MCF 10A (cell line): ENCODE results near the gene POLA1. TPM values are rescaled to one million over a fixed set of nuclear protein-coding genes. Genes with fewer than 3 reads are reported as not detected.

ENCODE experiments used
- BruUV-seq: library from RNA; stranded (reverse); fragments of 400-500 nt; replicated peaks from 2 replicates; lab custom pipeline; 2021; lab: Mats Ljungman, UMichigan
- CTCF ChIA-PET: fragments of 300-600 bp; sonication (Branson Sonifier 250); formaldehyde crosslinking; extraction: SDS; loops from one replicate; lab custom pipeline; 2021; ENCODE audit warnings: antibody characterized with exemption, inconsistent platforms; lab: Yijun Ruan, JAX
- POLR2A ChIA-PET: fragments of 300-600, 350-650 bp; sonication (Branson Sonifier 250); formaldehyde crosslinking; extraction: SDS; loops from one replicate; lab custom pipeline; 2020; ENCODE audit warnings: antibody characterized with exemption, inconsistent platforms; lab: Yijun Ruan, JAX
- DNase-seq: peaks from one replicate; pipeline ENCODE4 v3.0.0-alpha.2; 2018; ENCODE audit not compliant: unreplicated experiment
- H3K27ac Mint-ChIP-seq: one replicate; pipeline ENCODE4 v1.8.0; 2022; ENCODE audit warnings: mild to moderate bottlenecking, low read depth, mixed read lengths; ENCODE audit not compliant: unreplicated experiment
- H3K27me3 Mint-ChIP-seq: one replicate; pipeline ENCODE4 v1.8.0; 2022; ENCODE audit warnings: mixed read lengths; ENCODE audit not compliant: insufficient read depth, unreplicated experiment
- H3K36me3 Mint-ChIP-seq: one replicate; pipeline ENCODE4 v1.8.0; 2022; ENCODE audit warnings: mild to moderate bottlenecking, moderate library complexity, mixed read lengths; ENCODE audit not compliant: insufficient read depth, unreplicated experiment
- H3K4me1 Mint-ChIP-seq: one replicate; pipeline ENCODE4 v1.8.0; 2022; ENCODE audit warnings: mixed read lengths; ENCODE audit not compliant: insufficient read depth, unreplicated experiment
- H3K4me3 Mint-ChIP-seq: one replicate; pipeline ENCODE4 v1.8.0; 2022; ENCODE audit warnings: mild to moderate bottlenecking, moderate library complexity, mixed read lengths; ENCODE audit not compliant: unreplicated experiment
- H3K9me3 Mint-ChIP-seq: one replicate; pipeline ENCODE4 v1.8.0; 2022; ENCODE audit warnings: mixed read lengths; ENCODE audit not compliant: unreplicated experiment
- CTCF ChIP-seq: fragments of 200-600 bp; IDR thresholded peaks from one replicate; pipeline ENCODE4 v1.8.0; 2022; ENCODE audit warnings: antibody characterized with exemption, mild to moderate bottlenecking; ENCODE audit not compliant: unreplicated experiment
- intact Hi-C: fragments of 100-400 bp; cut with micrococcal nuclease; formaldehyde crosslinking; loops from 2 replicates; pipeline ENCODE4 v1.14.1; 2022
- total RNA-seq: library from RNA; stranded (reverse); gene quantifications from 2 replicates; pipeline ENCODE4 v1.2.3, GENCODE V29; 2022

Gene POLA1
- total RNA-seq, 1 experiment from 2014 or later, result 9.8 TPM

- DNase-seq, result no peak
- ChIA-PET POLR2A (no interaction called here), CTCF (no interaction called here)
- Mint-ChIP-seq H3K27me3 (peaks cover 58% of the 10 kb centered on the region), H3K4me1 (no peaks in the 10 kb centered on the region), H3K9me3 (no peaks in the 10 kb centered on the region), H3K36me3 (peaks cover 7% of the 10 kb centered on the region), H3K27ac (no peak overlapping the region), H3K4me3 (no peak overlapping the region)
- no peak for TF ChIP-seq CTCF
- intact Hi-C loops, result no loop called here
- no TSS peak for BruUV-seq
Measured at GRCh38 chrX:24877854-24878650, 184.3 kb downstream of the POLA1 start.

GRCh38 chrX:24879679-24880078 lies 186.0 kb downstream of the POLA1 start:
- H3K27me3 Mint-ChIP-seq, result peaks cover 48% of the 10 kb centered on the region
- TF ChIP-seq CTCF, result no peak
- H3K4me3 Mint-ChIP-seq, result no peak overlapping the region
- intact Hi-C loops, result no loop called here
- H3K4me1 Mint-ChIP-seq, result no peaks in the 10 kb centered on the region
- peaks cover 7% of the 10 kb centered on the region for H3K36me3 Mint-ChIP-seq
- no peak overlapping the region for H3K27ac Mint-ChIP-seq
- ChIA-PET CTCF (no interaction called here), POLR2A (no interaction called here)
- H3K9me3 Mint-ChIP-seq, result no peaks in the 10 kb centered on the region
- BruUV-seq, result no TSS peak
- no peak for DNase-seq

- Mint-ChIP-seq H3K9me3 (no peaks in the 10 kb centered on the region), H3K27me3 (peaks cover 9% of the 10 kb centered on the region), H3K36me3 (peaks cover 7% of the 10 kb centered on the region), H3K27ac (no peak overlapping the region), H3K4me1 (no peaks in the 10 kb centered on the region), H3K4me3 (no peak overlapping the region)
- BruUV-seq, result no TSS peak
- no peak for TF ChIP-seq CTCF
- POLR2A ChIA-PET, result no interaction called here
- intact Hi-C loops, result no loop called here
- DNase-seq, result no peak
- CTCF ChIA-PET, result interaction anchor here (0.7 kb wide), 1 partner anchor 12 kb away, joined by 3 read pairs; no protein-coding TSS in a partner anchor
Measured at GRCh38 chrX:24886916-24887315, 193.2 kb downstream of the POLA1 start.

GRCh38 chrX:24890677-24891076 lies 197.0 kb downstream of the POLA1 start:
- Mint-ChIP-seq H3K4me1 (no peaks in the 10 kb centered on the region), H3K27me3 (no peaks in the 10 kb centered on the region), H3K4me3 (no peak overlapping the region), H3K9me3 (peaks cover 7% of the 10 kb centered on the region), H3K36me3 (peaks cover 8% of the 10 kb centered on the region), H3K27ac (no peak overlapping the region)
- CTCF ChIA-PET, result interaction anchor here (0.5 to 1.2 kb wide), 2 partner anchors 52 to 518 kb away, joined by 3 read pairs; no protein-coding TSS in a partner anchor
- TF ChIP-seq CTCF, result no peak
- intact Hi-C loops, result no loop called here
- POLR2A ChIA-PET, result no interaction called here
- DNase-seq, result peak; percentile 53
- no TSS peak for BruUV-seq
